Stimulated activated CD8-positive, alpha-beta memory T cell treated with anti-CD3 and anti-CD28 coated beads, Interleukin-7, amount 100 ng/mL, for 48 hours (primary cell): ENCODE data around the gene LPP.

Experiments used
- DNase-seq, 2 donors: peaks; one replicate each; pipeline ENCODE4 v3.0.0-alpha.2; 2020; ENCODE audit warnings: low read depth in 1 of 2; ENCODE audit errors: extremely low read depth in 1 of 2

Gene LPP

DNA sequence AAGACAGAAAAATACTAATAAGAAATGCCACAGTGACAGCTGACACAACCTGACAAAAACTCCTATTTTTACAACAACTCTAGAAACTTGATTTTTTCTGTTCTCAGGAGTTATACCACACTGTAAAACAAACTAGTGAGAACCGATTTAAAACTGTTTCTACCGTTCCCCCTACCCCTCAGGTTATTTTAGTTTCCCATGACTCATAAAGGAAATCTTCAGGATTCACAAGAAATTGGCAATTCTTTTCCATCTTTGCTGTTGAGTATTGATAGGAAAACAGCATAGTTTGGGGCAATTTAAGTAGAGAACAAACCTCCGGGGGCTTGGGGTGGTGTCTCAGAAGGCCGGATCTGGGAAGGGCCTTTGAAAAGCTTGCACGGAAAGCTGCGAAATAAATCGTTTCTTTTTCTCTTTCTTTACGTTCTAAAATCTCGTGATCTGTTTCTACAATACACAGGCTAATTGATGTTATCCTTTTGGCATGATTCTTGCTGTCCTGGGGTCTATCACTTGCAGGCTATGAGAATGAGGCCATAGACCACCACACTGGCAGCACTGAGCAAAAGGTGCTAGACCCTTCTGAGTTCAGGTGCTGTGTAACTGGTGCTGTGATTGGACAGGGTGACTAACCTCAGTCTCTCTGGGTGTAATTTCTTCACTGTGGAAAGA, 89.3 kb downstream of the LPP start:
- DNase-seq, result no peak

DNA sequence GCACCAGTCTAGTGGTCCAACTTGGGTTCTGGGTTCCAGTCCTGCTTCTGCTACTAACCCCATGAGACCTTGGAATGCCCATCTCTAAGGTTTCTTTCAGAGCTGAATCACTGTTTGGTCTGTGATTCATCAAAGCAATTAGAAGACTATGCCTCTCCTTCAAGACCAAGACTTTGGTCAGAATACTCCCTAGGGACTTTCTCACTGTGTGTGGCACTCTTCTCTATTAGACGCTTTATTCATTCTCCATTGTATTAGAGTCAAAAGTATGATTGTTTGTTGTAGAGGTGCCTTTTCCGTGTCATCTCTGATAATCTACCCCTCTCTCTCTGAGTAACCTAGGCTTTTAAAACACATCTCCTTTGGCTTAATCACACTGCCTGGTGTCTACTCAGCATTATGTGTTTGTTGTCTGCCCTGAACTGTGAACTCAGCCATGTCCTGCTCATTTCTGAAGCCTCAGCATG, 90.5 kb downstream of the LPP start:
- no peak for DNase-seq

DNA sequence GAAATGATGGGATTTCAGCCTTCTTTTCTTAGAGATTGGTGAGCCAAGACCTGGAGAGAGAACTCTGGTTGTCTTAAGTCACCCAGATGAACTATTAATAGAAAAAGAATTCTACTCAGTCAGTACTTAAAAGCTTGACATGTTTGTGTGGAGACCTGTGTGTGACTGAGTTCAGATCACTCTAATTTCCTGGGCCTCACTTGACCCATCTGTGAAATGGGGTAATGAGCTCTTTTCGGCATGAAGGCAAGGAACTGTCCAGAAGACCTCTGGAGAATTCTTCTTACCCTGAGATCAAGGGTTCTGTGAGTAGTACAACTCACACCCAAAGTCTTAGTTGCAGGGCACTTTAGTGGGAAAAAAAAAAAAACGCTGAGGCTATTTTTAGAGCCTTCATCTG, 92.9 kb downstream of the LPP start:
- DNase-seq, result no peak

DNA sequence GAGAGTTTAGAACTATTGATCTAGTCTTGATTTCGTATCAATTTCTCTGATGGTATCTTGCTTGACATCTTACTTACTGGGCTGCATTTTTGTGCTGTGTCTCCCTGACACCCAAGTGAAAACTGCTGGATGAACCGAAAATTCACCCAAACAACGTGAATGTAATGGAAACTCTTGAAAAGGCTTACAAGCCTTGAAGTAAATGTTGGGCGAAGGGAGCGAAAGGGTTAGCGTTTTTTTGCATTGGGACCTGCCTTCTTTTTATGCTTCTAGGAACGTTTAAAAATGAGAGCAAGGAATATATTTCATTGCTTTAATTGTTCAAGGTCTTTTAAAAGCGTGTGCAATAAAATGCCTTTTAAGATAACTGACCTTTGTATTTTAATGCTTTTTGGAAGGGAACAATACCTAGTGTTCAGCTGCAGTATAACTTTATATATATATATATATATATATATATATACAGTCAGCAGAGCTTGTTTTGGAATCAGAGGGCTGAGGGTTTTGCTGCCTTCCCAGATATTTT, 94.1 kb downstream of the LPP start:
- DNase-seq, result no peak

DNA sequence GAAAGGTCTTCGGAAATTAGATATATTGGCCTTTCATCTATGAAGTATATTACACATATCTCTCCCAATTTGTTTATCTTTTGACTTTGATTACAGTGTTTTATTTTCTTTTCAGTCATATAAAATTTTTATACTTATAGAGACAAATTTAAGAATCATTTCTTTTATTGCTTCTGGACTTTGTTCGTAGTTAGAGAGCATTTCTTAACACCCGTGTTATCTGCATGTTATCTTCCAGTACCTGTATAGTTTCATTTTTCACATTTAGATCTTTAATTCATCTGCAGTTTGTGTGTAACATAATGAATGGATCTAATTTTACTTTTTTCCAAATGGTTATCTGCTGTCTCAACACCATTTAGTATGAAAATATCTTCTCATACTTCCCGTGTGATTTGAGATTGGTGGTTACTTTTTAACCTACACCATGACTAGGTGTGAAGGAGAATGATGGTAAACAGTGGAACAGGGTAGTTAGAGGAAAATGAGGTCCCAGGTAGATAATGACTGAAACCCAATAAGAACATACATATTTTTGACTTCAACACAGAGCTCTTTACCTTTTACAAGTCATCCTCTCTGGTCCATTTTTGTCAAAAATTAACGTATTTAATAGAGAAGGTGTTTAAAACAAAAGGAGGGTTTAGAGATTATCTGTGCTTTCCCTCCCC, 99.3 kb downstream of the LPP start:
- no peak for DNase-seq

DNA sequence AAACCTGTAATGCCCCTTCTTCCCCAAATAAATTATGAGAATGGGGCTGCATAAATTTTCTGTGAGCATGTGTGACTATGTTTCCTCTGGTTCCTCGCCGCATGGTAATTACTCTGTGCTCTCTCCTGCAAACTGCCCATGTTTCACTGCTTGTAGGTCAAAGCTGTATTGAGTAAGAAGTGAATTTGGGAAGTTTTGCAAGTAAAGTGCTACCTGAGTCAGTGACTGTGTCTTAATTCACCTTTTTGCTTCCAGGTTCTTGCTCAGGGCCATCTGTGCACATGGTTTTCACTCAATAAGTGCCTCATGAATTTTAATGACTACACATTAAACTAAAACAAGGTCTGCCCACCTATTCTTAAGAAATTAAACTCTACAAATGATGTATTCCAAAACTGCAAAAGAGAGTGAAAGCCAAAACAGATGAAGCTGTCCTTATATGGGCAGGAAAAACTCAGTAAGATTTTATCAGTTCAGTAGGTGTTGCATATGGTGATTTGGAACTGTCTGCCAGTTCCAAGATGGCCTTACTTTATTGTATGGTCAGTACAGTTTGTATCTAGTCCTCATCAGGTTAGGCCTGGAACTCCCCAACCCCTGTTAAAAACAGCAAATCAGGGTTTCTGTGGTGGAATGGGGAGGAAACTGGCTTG, 100.0 kb downstream of the LPP start:
- peak in 1 of 2 donors; percentile 20 for DNase-seq

DNA sequence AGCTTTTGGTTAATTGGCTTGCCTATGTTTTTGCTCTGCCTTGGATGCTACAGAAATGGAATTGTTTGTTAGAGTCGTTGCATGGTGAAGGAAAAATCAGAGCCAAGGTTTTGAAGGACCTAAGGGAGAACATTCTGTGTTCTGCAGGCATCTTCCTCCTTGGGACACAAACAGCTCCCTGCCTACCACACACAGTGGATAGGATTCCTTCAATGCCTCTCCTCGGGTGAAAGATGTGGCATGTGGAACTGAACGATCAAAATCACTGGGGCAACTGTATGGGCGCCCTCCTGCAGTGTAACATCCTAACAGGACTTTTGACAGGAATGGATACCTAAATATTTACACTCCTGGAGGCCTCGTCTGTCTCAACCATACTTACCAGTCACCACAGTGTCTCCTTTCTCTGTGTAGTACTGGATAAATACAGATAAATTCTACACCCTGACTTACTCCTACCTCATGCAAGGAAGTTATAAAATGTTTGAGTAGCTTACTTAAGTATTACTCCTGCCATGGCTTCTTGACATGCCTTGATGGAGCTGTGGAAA, 100.6 kb downstream of the LPP start:
- DNase-seq, result no peak

DNA sequence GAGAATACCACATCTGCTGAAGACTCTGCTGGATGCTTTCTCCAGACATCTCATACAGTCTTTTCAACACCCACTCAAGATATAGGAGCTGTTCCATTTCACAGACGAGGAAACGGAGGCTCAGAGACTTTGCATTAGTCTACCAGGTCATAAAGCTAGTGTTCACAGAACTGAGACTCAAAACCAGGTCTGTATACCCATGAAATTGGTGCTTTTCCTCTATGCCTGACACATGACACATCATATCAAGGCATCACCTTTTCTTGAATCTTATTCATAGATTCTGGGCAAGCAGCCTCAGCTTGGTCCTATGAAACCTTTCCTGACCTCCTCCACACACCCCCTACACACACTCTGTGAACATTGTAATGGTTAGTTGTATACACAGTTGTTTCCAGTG, 101.2 kb downstream of the LPP start:
- DNase-seq, result peak in 1 of 2 donors; percentile 19

DNA sequence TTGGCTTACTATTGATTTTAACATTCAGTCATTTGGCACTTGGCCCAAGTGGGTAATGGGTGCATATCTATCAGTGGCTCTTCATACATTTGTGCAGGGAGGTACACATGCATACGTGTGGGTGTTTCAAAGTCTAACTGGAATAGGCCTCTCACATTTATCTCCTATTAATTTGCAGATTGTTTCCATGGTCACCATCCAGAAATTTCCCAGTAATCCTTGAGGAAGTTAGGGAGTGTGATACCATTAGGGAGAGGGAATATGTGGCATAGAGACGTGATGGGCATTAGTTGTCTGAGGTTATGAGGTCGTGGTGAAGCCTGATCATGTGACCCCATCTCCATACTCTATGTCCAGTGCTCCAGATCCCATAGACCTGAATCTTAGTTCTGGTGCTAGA, 102.8 kb downstream of the LPP start:
- no peak for DNase-seq

DNA sequence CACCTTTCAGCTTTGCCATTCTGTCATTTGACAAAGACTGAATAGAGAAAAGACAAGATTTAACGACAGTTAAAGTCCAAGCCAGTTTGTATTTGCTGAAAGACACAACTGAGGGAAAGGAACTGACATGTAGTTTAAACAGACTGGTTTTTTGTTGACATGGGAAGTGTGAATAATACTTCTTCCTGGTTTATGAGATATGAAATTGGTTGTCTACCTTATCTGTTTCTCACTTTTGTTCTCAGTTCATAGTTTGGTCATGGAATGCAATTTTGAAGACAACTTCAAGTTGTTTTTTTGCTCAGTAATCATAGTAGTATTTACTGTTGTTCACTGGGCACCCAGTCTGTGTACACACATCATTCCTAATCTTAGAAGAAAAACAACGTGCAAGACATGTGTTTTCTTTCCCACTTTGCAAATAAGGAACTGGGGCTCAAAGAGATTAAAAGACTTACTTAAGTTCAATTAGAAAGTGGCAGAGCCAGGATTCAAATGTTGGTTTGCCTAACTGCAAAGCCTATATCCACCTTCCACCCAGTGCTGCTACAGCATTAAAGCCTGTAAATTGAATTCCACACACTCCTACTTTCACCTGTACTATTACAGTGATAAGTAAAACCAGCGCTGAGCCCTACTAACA, 103.5 kb downstream of the LPP start:
- DNase-seq, result no peak

DNA sequence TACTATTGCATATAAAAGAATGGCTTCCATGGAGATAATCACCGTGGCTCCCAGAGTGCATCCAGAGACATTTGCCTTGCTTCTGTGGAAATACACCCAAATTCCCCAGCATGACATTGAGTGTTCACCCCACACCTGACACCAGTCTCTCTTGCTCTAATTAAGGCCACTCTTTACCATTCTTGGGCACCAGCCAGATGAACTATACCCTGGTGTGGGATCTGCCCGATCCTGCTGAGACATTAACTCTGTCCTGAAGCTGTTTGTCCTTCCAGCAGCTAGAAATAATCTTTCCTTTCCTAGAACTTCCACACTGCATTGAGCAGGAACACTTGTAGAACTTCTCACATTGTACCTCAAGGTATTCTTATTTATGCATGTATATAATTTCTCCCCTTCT, 105.2 kb downstream of the LPP start:
- DNase-seq, result no peak

DNA sequence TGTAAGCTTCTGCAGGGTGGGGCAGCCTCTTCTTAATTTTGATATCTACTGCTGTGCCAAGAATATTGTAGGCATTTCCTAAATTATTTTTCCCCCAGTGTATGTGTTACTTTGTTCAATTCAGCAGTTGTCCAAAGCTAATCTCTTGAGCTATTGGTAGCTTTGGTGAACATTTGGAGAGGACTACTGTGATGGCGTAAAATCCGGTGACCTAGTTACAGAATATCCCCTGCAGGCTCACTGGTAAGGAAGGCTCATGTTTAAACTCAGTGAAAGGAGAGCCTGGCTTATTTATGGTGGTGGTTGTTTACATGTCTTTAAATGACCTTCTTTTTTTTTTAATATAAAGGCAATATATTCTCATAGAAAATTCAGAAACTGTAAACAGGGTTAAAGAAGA, 105.6 kb downstream of the LPP start:
- no peak for DNase-seq

DNA sequence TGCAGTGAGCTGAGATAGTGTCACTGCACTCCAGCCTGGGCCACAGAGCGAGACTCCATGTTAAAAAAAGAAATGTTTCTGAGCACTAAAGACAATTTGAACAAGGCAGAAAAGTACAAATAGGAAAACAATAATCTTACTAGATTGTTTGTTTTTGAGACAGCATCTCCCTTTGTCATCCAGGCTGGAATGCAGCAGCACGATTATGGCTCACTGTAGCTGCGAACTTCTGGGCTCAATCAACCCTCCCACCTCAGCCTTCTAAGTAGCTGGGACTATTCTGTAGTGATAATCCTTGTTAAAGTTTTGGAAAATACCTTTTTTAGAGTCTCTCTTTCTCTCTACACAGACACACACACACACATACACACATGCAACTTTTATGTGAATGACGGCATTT, 107.1 kb downstream of the LPP start:
- DNase-seq, result no peak

DNA sequence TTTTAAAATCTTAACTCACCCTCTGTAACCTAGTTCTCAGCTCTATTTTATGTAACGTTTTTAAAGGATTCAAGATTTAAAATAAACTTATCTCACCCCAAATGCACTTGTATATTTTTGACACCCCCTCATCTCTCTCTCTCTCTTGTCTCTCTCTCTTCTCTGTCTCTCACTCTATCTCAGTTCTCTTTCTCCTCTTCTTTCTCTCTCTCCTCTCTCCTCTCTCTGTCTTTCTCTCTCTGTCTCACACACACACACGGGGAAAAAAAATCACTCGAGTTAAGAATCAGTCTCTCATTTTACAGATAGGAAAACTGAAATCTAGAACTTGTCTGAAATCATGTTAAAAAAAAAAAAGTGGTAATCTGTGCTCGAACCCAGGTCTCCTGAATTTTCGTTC, 108.5 kb downstream of the LPP start:
- no peak for DNase-seq

DNA sequence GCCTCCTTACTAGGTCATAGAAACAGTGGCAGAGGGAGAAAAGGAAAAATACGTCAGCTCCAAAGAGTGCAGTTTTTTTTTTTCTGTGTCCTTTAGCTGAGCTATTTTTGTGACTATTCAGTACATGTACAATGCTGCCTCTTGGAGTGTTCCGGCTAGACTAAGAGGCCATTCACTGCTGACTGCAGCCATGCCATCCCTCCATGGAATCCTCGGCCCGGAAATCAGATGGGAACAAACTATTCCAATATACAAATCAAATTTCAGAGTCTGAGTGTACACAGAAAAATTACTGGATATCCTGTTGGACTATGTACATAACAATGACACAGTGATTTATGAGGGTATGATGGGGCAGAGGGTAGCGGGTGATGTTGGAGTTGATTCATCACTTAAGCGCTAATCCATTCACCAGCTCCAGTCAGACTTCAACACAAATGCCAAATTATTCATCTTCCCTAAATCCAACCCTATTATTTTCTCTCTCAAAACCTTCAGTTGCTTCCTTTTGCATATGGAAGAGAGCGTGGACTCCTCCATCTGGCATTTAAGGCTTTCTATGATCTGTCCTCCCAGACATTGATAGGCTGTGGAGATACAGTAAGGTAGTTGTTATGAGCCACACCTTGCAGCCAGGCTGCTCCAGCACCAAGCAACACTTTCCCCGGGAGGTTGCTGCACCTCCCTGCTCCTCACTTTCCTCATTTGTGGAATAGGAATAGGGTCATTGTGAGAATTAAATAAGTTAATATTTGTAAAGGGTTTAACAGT, 109.1 kb downstream of the LPP start:
- DNase-seq, result no peak

DNA sequence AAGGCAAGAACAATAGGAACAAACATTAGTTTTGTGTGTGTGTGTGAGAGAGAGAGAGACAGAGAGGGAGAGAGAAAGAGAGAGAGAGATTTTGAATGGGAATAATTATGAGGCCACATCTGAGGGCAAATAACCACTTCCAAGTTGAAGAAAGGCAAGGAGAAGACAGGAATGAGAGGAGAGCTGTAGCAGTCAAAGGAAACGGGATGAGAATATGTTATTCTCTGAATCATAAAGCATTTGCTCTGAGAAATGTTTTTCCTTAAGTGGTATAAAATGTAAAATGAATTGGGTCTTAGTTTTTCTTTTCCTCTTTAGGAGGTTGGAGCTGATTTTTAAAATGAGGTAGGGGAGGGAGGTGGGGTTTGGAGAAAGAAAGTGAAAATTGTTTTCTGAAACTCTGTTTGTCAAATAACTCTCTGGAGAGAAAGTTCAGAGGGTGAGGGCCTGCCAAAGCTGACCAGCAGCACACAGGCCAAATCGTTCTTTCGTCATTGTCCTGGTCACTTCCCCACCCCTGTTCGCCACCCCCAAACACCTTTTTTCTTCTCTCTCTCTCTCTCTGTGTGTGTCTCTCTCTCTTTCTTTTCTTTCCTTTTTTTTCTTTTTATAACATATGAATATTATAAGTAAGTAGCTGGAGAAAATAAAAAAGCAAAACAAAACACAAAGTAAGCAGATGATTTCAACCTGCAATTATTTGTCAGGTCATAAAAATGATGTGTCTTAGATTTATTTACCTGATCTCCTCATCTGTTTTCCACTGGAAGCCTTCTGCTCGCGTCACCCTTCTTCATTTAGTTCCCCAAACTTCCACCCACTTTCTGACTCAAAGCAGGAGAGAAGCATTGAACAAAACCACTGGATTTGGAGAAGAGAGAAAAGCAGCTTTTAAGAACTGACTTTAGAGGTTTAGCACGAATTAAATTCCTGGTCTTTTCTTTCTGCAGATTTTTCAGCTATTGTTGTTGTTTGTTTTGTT, 110.6 kb downstream of the LPP start:
- DNase-seq, result no peak

DNA sequence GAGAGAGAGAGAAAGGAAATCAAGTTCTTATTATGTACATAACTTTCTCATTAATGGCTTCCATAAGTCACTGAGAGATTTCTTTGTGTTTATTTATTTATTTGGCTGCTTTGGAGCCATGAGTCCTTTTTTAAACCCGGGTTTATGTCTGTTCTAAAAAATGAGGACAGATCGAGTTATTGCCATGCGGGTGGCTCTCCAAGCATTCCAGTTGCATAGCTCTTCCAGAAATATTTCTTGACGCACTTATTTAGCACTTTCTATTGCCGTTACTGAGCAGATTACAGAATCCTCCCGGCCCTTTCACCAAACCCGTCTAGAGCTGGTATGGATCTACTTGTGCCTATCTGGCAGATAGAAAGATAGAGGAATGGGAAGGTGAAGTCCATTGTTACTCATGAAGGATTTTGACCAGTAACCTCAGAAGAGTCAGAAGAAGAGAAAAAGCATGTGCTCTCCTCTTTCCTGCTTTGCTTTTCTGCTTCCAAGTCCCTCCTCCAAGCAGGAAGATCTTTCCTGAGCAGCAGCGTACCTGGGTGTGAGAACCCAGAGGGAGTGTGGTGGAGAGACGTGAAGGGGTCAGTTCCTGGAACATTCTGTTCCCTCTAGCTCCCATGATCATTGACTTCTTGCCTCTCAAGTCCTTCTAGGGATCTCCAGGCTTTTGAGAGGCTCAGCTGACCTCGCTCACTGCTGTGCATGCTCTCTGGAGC, 112.8 kb downstream of the LPP start:
- no peak for DNase-seq

DNA sequence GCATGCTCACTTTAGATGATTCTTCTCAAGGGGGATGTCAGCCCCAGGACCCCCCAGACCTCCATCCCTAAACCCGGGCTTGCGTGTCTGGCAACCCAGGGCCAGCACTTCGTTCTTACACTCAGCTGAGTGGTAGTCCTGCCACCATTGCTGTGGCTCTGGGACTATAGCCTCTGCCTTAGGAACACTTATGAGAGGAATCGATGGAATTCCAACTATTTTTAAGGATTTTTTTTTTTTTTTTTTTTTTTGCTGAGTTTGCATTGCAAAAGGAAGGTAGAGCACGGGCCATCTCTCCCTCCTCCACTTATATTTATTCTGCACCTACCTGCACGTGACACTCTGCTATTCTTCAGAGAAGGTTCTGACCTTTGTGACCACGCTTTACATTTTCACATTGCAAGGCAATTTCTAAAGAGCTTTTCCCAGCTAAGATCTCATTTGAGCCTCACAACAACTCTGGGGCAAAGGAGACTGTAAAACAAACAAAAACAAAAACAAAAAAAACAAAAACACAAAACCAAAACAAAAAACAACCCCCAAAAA, 113.9 kb downstream of the LPP start:
- no peak for DNase-seq
